Astrocyte of the hippocampus (primary cell): ENCODE measurements around the gene EPHA2.
A peak's percentile ranks its signal among the peaks of the same experiment; 100 is the strongest.

Source experiments
- DNase-seq: peaks from one replicate; pipeline ENCODE4 v3.0.0; 2011; ENCODE audit warnings: low read depth, low spot score

EPHA2 gene

DNA sequence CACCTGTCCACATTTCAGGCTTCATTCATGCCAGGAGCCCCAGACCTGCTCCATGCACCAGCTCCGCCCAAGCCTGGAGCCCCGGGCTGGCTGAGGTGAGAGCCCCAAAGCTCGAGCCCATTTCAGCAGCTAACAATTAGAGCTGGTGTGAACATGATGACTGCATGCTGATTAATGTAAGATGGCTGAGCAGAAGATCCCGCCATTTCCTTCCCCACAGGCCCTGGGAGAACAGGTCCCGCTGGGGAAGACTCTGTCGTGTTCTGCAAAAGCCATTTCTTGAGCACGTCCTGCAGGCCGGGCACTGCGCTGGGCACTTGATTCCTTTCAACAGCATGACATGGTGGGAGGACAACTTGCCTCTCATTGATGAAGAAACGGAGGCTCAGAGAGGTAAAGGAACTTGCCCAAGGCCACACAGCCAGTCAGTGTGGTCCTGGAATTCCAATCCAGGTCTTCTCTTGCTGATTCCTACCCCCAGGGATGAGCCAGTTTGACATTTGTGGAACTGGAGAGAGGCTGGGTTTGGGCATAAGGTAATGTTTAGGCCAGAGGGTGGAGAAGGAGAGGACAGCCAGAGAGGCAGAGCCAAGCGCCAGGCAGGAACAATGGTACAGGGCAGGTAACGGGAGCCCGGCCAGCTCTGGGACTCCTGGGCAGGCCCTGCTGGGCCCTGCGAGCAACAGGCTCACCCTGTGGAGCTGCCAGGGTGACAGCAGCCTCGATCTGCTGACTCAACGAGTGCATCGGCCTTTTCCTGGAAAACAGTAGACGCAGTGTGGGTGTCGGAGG lies 28.1 kb upstream of the EPHA2 start:
- no peak for DNase-seq

DNA sequence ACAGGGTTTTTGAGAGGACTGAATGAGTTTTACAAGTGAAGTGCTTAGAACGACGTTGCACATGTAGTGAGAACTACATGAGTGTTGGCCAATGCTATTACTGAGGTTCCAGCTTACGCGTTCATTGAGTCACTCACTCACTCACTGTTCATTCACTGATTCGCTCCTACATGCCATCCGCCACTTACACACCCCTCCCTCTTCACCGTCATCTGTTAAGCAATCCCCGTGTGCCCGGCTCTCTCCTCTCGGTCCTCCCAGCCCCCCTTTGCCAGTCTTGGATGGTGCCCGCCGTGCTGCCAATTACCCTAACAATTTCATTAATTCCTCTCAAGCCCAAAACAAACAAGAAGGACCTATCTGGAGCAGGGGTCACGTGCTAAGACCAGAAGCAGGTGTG lies 27.3 kb upstream of the EPHA2 start:
- DNase-seq = peak; percentile 70

DNA sequence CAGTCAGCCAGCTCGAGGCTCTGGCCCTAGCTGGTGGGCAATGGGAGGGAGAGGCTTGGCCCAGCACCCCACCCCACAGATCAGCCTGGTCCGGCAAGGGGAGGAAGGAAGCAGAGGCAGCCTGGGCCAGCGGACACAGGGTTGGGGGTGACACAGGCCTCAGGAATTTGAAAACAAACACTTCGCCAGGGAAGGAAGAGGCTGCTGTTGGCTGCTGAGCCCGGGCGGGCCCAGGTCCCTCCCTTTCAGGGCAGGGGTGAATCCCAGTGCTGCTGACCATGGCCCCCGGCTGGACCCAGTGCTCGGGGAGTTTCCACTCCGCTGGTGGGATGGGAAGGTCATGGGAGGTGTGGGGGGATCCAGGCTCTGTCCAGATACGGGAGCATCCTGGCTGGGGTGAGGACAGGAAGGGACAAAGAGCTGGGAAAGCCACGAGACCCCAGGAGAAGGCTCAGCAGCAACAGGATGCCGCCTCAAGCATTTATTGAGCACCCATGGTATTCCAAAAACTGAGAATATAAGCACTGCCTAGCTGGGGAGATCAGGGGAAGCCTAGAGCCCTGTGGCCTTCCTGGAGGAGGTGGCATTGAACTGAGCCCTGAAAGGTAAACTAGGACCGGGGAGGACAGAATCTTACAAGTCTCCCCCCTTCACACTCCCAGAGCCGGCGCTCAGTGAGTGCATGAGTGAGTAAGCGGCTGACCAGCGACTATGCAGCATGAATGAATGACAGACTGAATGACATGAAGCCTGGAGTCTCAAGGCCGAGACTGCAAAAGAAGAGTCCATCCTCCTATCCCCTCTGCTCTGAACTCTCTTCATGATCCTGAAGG lies 26.2 kb upstream of the EPHA2 start:
- DNase-seq = peak; percentile 97

DNA sequence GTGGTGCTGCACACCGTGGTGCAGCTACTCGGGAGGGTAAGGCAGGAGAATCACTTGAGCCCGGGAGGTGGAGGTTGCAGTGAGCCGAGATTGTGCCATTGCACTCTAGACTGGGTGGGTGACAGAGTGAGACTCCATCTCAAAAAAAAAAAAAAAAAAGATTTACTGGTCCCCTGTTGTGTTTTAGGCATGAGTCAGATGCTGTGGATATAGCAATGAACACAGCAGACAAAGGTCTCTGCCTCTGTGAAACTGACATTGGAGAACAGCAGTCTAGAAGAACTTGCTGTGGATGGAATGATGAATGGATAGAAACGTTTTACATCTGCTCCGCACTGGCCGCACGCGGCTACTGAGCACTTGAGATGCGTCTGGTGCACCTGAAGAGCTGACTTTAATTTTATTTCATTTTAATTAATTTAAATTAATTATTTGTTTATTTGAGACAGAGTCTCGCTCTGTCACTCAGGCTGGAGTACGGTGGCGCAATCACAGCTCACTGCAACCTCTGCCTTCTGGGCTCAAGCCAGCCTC lies 24.5 kb upstream of the EPHA2 start:
- peak; percentile 63 for DNase-seq

DNA sequence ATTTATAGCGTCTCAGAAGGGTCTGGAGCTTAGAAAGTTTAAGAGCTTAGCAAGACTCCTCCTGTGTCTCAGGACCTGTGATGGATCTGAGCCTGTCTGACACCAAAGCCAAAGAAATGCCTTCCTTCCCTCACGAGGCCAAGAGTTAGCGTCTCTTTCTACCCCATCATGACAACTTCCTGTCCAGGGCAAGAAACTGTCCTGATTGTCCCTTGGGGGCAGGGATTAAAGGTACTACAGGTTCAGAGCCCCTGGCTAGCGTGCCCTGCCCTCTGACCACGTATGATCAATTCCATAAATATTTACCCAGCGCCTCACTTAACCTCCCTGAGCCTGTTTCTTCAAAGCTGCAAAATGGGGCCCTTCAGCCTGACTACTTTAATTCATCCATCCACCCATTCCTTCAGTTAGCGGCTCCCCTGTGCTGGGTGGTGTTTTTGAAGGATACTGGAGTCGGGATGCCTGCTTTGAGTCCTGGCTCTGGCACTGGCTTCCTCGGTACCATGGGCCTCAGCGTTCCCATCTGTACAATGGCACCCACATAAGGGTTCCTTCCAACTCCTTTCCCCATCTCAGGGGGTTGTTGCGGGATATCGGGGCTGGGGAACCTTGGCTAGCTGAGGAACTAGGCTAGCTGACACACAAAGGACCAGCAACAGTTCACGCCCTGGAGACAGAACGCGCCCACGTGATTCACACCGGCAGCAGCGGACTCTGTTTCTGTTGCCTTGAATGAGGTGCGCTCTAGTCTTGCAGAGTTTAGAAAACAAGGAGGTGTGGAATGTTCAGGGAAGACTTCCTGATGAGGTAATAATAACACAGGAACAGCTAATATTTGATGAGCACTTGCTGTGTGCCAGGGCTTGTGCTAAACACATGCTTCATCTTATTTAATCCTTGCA lies 23.0 kb upstream of the EPHA2 start:
- no peak for DNase-seq

DNA sequence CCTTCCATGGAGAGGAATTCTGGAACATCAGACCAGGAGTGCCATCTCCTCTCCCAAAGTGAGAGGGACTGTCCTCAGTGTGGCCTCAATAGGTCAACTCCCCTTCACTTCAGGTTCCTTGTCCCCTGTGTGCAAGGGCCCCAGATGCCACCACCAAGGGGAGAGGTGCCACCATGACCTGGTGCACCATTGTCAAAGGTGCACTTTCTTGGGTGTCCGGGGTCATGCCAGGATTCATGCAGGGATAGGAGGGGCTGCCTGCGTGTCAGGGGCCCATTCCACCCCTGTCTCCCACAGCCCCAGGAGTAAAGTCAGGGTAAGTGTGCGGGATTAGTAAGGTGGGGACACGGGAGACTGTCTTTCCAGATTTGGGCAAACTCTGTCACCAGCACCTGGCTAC lies 21.4 kb upstream of the EPHA2 start:
- DNase-seq = no peak

GRCh38 chr1:16176653-16177052 lies 20.8 kb upstream of the EPHA2 start:
- DNase-seq = no peak

DNA sequence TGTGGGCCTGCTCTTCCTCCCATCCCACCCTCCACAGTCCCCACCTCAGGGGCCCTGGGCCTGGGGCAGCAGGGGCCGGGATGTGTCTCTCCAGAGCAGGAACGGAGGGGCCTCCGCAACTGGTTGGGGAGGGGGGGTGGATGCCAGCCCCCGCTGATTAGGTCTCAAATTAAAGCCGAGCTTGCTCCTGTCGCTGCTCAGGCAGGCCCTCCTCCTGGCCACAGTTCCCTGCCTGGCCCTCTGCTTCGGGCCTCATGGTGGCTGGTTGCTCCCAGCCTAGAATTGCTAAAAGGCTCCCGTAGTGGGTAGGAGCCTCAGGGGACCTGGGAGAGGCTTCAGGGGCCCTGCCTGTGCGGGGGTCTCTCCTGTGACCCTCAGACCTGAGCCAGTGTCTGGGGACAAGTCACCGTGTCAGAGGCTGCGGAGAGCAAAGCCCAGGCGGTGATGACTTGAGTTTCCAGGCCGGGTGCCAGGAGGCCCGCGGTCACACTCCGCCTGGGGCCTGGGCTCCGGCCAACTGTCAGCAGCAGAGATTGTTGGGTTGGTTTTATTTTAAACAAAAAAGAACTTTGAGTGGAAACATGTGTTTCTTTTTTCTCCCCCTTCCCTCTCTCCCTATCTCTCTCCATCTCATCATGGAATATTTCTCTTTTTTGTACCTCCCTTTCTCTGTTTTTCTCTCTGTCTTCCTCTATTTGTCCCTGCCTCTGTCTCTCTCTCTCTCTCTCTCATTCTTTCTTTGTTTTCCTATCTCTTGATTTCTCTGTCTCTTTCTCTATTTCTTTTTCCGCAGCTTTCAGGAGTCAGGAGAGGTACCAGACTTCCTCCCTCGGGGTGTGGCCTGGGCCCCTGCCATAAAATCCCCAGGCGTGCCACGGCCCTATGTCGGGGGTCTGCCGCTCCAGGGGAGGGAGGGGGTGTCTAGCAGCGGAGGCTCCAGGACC lies 20.0 kb upstream of the EPHA2 start:
- peak; percentile 98 for DNase-seq

GRCh38 chr1:16174886-16175598 lies 19.2 kb upstream of the EPHA2 start:
- peak; percentile 67 for DNase-seq

- DNase-seq = no peak
These were observed 18.5 kb upstream of the EPHA2 start for GRCh38 chr1:16174261-16174868.

GRCh38 chr1:16173447-16174260 lies 17.8 kb upstream of the EPHA2 start:
- peak; percentile 96 for DNase-seq

DNA sequence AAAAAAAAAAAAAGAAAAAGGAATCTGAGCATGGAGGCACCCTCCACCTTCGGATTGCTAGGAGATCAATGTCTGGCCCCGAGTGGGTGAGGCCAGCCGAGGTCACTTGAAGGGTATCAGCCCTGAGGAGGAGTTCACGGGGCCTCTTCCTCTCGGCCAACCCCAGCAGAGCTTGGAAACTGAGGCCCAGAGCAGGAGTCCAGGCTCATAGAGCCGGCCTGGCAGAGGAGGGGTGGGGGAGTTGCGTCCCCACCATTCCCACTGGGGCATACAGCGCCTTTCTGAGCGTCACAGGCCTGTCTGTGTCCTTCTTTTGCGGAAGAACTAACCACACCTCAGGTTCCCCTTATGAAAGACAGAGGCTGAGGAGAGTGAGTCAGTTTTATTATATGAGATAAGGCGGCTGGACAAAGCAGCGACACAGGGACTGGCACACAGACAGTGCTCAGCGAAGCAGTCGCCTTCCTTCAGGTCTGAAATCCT lies 17.1 kb upstream of the EPHA2 start:
- DNase-seq = peak; percentile 80

GRCh38 chr1:16172218-16172830 lies 16.5 kb upstream of the EPHA2 start:
- no peak for DNase-seq

DNA sequence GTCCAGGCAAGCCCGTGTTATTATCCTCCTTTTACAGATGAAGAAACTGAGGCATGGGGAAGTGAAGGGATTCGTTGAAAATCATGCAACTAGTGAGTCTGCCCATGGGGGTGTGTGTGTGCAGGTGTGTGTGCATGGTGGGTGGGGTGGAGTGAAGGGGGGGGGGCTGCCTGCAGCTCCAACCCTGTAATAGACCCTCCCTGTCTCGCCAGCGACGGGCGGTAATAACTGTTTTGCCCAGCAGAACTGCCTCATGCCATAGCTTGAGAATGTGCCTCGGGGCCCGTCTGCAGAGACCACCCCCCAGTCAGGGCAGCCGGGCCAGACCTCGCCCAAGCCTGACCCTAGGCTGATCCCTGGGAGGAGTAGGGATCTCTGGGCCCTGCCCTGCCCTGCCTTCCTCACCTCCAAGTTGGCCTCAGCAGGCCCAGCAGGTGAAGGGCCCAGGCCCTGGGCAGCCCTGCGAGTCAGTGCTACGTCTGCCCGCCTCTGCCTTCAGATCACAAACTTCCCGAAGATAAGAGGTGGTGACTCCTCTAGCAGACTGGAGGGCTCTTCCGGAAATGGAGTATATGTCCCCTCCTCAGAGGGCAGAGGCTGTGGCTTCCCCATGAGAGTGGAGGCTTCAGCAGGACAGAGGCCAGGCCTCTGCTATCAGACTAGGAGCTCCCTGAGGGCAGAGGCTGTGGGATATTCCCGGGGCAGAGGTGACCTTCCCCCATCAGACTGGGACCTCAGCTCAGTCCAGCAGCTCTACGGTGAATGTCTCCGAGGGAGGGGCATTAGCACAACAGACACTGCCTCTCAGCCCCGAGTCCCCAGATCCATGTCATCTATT lies 15.7 kb upstream of the EPHA2 start:
- no peak for DNase-seq

DNA sequence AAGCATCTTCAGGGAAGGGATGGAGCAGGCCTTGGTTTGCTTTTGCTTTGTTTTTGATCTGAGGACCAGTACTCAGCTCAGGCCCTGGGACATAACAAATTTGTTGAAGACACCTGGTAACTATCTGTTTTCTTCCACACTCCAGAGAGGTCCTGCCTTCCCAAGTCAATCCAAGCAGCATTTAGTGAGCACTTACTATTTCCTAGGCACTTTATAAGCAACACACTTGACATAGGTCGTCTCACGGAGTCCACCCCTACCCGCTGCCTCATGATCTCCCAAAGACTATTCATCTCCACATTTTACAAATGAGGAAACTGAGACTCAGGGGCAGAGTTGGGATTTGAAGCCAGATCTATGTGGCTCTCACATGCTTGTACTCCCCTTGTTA lies 14.4 kb upstream of the EPHA2 start:
- DNase-seq = no peak

DNA sequence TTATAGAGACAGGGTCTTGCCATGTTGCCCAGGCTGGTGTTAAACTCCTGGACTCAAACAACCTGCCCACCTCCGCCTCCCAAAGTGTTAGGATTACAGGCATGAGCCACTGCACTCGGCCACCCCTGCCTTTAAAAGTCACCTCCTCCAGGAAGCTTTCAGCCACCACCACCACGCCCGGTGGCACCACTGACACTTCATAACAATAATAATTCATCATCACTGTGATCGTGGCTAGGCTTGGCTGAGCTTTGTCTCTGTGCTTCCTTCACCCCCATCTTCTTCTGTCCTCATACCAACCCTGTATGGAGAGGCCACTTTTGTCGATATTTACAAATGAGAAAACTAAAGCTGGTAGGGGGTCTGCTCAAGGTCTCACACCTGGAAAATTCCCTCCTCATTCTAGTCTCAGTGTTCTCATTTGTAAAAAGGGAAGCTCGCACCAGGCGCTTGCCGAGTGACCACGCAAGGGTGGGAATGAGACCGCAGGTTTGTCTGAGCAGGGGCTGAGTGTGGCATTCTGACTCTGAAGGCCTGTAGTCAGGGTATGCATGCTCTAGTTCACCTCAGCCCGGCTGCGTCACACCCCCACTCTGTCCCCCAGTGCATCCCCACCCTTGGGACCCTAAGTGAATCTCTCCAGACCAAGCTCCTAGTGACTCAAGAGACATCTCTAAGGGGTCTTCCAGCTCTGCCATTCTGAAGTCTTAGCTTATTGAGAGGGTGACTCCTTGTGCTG lies 12.9 kb upstream of the EPHA2 start:
- DNase-seq = no peak
